Keratinocyte (primary cell): Measurements from ENCODE around the gene SEC24C. TPM values are rescaled to one million over a fixed set of nuclear protein-coding genes. Genes with fewer than 3 reads are reported as not detected.
A peak's percentile ranks its signal among the peaks of the same experiment; 100 is the strongest.

ENCODE experiments used
- DNase-seq: peaks from one replicate; pipeline ENCODE4 v3.0.0-alpha.2; 2011; ENCODE audit warnings: low read depth, missing footprints, low spot score
- FAIRE-seq: peaks from 2 replicates; lab custom pipeline; 2011; peaks lifted over from hg19 to GRCh38; lab: Jason Lieb, UNC
- H2AFZ ChIP-seq: 2 replicates; pipeline ENCODE4 v1.6.0; 2012; ENCODE audit warnings: low read length, control low read depth, inconsistent platforms; ENCODE audit not compliant: control insufficient read depth
- H3K27ac ChIP-seq: 2 replicates; pipeline ENCODE4 v1.5.1; 2011; ENCODE audit warnings: low read length; ENCODE audit not compliant: control insufficient read depth, insufficient read depth
- H3K27me3 ChIP-seq: 3 replicates; pipeline ENCODE4 v1.6.0; 2011; ENCODE audit warnings: low read length; ENCODE audit not compliant: control insufficient read depth, insufficient read depth; ENCODE audit errors: extremely low read depth
- H3K36me3 ChIP-seq, 2 experiments: 2 replicates in 1 of 2; 3 replicates in 1 of 2; pipeline ENCODE4 v1.5.1; 2011; ENCODE audit warnings: low read length in 2 of 2, mild to moderate bottlenecking in 1 of 2; ENCODE audit not compliant: control insufficient read depth in 2 of 2, insufficient read depth in 2 of 2; ENCODE audit errors: extremely low read depth in 1 of 2
- H3K4me1 ChIP-seq: 3 replicates; pipeline ENCODE4 v1.5.1; 2011; ENCODE audit warnings: low read length; ENCODE audit not compliant: control insufficient read depth, insufficient read depth; ENCODE audit errors: extremely low read depth
- H3K4me2 ChIP-seq: 3 replicates; pipeline ENCODE4 v1.6.0; 2011; ENCODE audit warnings: low read depth, low read length; ENCODE audit not compliant: control insufficient read depth, insufficient read depth; ENCODE audit errors: extremely low read depth
- H3K4me3 ChIP-seq, 3 experiments: fragments of 200-600 bp in 1 of 3; sonication (generic) in 1 of 3; 2 replicates in 2 of 3; 3 replicates in 1 of 3; pipeline ENCODE4 v1.5.1; 2011 to 2016; ENCODE audit warnings: low read length in 3 of 3, mild to moderate bottlenecking in 3 of 3, control low read depth in 2 of 3, inconsistent platforms in 1 of 3, low read depth in 1 of 3, mixed read lengths in 1 of 3, mixed run types in 1 of 3, moderate library complexity in 1 of 3; ENCODE audit not compliant: control insufficient read depth in 2 of 3, insufficient read depth in 2 of 3; ENCODE audit errors: extremely low read depth in 1 of 3
- H3K79me2 ChIP-seq: 2 replicates; pipeline ENCODE4 v1.6.0; 2012; ENCODE audit warnings: low read length; ENCODE audit not compliant: control insufficient read depth, insufficient read depth
- H3K9ac ChIP-seq: 3 replicates; pipeline ENCODE4 v1.6.0; 2011; ENCODE audit warnings: low read length; ENCODE audit not compliant: control insufficient read depth, insufficient read depth; ENCODE audit errors: extremely low read depth
- H3K9me1 ChIP-seq: 3 replicates; pipeline ENCODE4 v1.6.0; 2011; ENCODE audit warnings: low read length; ENCODE audit not compliant: control insufficient read depth, insufficient read depth; ENCODE audit errors: extremely low read depth
- H3K9me3 ChIP-seq: 2 replicates; pipeline ENCODE4 v1.5.1; 2012; ENCODE audit warnings: low read depth, low read length; ENCODE audit not compliant: control insufficient read depth
- H4K20me1 ChIP-seq: 3 replicates; pipeline ENCODE4 v1.6.0; 2011; ENCODE audit warnings: low read length; ENCODE audit not compliant: control insufficient read depth, insufficient read depth; ENCODE audit errors: extremely low read depth
- CTCF ChIP-seq, 3 experiments: IDR thresholded peaks in 1 of 3; conservative IDR thresholded peaks in 1 of 3; optimal IDR thresholded peaks in 1 of 3; 2 replicates in 2 of 3; 3 replicates in 1 of 3; pipeline versions ENCODE3 to v1.5.1; 2011; ENCODE audit warnings: low read length in 3 of 3, mild to moderate bottlenecking in 3 of 3, moderate library complexity in 2 of 3, control low read depth in 1 of 3, inconsistent platforms in 1 of 3; ENCODE audit not compliant: insufficient read depth in 2 of 3; ENCODE audit errors: extremely low read depth in 1 of 3
- EZH2 ChIP-seq: IDR thresholded peaks from one replicate; pipeline ENCODE4 v1.6.1; 2012; ENCODE audit warnings: inconsistent platforms, mild to moderate bottlenecking, low read length, moderate library complexity
- dilution Hi-C: fragments of 300-500 bp; cut with MboI; formaldehyde crosslinking; loops from one replicate; pipeline ENCODE4 v1.7.0; 2020; ENCODE audit warnings: low sequenced_read_pairs; ENCODE audit not compliant: extremely low pct_ligation_motif_present
- polyA plus RNA-seq, 5 experiments: library from polyadenylated mRNA; depleted of rRNA in 3 of 5; stranded (reverse) in 3 of 5; stranded (forward) in 1 of 5; unstranded in 1 of 5; fragments of >200 nt; gene quantifications; 1 replicate in 1 of 5; 2 replicates in 3 of 5; 3 replicates in 1 of 5; pipeline versions ENCODE4 v1.2.1 to v1.2.3, GENCODE V29; 2011 to 2012; ENCODE audit warnings: missing spikeins in 2 of 5, low read depth in 1 of 5, low replicate concordance in 1 of 5

SEC24C gene
- polyA plus RNA-seq, 1 donor (not counting 4 experiments of a cell fraction or from before 2014, with no cell fraction given): 65.3 TPM

DNA sequence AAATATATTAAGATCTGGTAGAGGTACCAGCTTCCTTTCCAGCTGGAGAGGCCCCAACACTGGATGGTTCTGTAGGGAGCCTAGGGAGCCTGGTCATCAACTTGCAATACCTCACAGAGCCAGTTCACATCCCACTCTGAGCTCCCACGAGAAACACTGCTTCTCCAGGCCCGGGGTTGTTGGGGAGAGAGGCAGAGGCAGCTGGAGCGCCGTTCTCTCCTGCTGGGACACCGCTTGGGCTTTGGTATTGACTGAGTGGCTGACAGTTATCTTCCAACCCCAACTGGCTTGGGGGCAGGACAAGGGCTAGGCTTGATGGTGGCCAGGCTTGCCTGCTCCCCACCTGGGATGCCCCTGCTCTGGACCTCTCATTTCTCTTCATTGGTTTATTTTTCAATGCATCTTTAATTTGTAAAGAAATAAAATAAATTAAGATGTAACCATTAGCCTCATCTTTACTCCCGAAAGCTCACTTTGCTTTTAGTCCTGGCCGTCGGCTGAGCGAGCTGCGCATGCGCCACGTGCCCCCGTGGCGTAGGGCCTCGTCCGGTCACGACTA is 27.6 kb downstream of the SEC24C start:
- dilution Hi-C loops: no loop called here
- DNase-seq (peak; percentile 23), FAIRE-seq (no peak)
- H3K9me1 ChIP-seq: no peaks in the 10 kb centered on the region
- peaks cover 29% of the 10 kb centered on the region for H3K4me1 ChIP-seq
- H4K20me1 ChIP-seq: peaks cover 5% of the 10 kb centered on the region
- peak overlapping the region; percentile 81 for H3K9ac ChIP-seq
- peaks cover 34% of the 10 kb centered on the region for H3K79me2 ChIP-seq
- peak overlapping the region; percentile 82 for H3K4me2 ChIP-seq
- peak overlapping the region; percentile 52 to 74 (median 73) for H3K4me3 ChIP-seq
- H3K36me3 ChIP-seq: peaks cover 27 to 38% of the 10 kb centered on the region in 2 experiments
- no peak for TF ChIP-seq EZH2
- no peak for TF ChIP-seq CTCF (optimal IDR thresholded peaks at IDR 0.05 in 1 of 3, IDR thresholded peaks at IDR 0.05 in 1 of 3, conservative IDR thresholded peaks at IDR 0.05 in 1 of 3; ENCODE audit: extremely low read depth in 1 of 3, insufficient read depth in 2 of 3, low read length in 3 of 3)
- H3K9me3 ChIP-seq: no peaks in the 10 kb centered on the region
- H3K27me3 ChIP-seq: no peaks in the 10 kb centered on the region
- peak overlapping the region; percentile 68 for H3K27ac ChIP-seq
- H2AFZ ChIP-seq: peak overlapping the region; percentile 76

DNA sequence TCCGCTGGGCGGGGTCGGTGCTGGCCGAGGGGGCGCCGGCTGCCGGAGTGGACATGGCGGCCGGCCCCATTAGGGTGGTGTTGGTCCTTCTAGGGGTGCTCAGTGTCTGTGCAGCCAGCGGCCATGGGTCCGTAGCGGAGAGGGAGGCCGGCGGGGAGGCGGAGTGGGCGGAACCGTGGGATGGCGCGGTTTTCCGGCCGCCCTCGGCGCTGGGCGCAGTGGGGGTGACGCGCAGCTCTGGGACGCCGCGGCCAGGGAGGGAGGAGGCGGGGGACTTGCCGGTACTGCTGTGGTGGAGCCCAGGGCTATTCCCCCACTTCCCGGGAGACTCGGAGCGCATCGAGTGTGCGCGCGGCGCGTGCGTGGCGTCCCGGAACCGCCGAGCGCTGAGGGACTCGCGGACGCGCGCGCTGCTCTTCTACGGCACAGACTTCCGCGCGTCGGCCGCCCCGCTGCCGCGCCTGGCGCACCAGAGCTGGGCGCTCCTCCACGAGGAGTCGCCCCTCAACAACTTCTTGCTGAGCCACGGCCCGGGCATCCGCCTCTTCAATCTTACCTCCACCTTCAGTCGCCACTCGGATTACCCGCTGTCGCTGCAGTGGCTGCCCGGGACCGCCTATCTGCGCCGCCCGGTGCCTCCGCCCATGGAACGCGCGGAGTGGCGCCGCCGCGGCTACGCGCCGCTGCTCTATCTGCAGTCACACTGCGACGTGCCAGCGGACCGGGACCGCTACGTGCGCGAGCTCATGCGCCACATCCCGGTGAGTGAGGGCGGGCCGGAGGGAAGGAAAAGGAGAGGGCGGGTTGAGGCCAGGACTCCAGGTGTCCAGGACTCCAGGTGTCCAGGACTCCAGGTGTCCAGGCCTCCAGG is 28.3 kb downstream of the SEC24C start:
- TF ChIP-seq EZH2 (no peak), CTCF (optimal IDR thresholded peaks at IDR 0.05 in 1 of 3, IDR thresholded peaks at IDR 0.05 in 1 of 3, conservative IDR thresholded peaks at IDR 0.05 in 1 of 3; ENCODE audit: extremely low read depth in 1 of 3, insufficient read depth in 2 of 3, low read length in 3 of 3) (peak in 2 of 3 experiments; percentile 6 to 9)
- peaks cover 36% of the 10 kb centered on the region for H3K79me2 ChIP-seq
- H3K9me3 ChIP-seq: no peaks in the 10 kb centered on the region
- H3K27ac ChIP-seq: peak overlapping the region; percentile 68
- H4K20me1 ChIP-seq: peaks cover 5% of the 10 kb centered on the region
- FAIRE-seq (no peak), DNase-seq (peak; percentile 33)
- dilution Hi-C loops: no loop called here
- peak overlapping the region; percentile 52 to 74 (median 73) for H3K4me3 ChIP-seq
- H3K9me1 ChIP-seq: no peaks in the 10 kb centered on the region
- peaks cover 24 to 38% of the 10 kb centered on the region in 2 experiments for H3K36me3 ChIP-seq
- H2AFZ ChIP-seq: peak overlapping the region; percentile 76
- H3K9ac ChIP-seq: peak overlapping the region; percentile 81
- no peaks in the 10 kb centered on the region for H3K27me3 ChIP-seq
- H3K4me2 ChIP-seq: peak overlapping the region; percentile 82
- peaks cover 29% of the 10 kb centered on the region for H3K4me1 ChIP-seq
